Osteoblast (primary cell): ENCODE data around the gene SGCG. TPM values are rescaled to one million over a fixed set of nuclear protein-coding genes. Genes with fewer than 3 reads are reported as not detected.

Experiments used
- DNase-seq: peaks from one replicate; pipeline ENCODE4 v3.0.0; 2011; ENCODE audit warnings: low spot score, mixed read lengths; ENCODE audit not compliant: insufficient read length; ENCODE audit errors: missing footprints
- H2AFZ ChIP-seq: 2 replicates; pipeline ENCODE4 v1.6.0; 2011; ENCODE audit warnings: mild to moderate bottlenecking, low read length
- H3K27ac ChIP-seq: 2 replicates; pipeline ENCODE4 v1.5.1; 2011; ENCODE audit warnings: mild to moderate bottlenecking, low read depth, low read length, moderate library complexity
- H3K27me3 ChIP-seq: 2 replicates; pipeline ENCODE4 v1.6.0; 2012; ENCODE audit warnings: mild to moderate bottlenecking, control low read depth, inconsistent platforms, low read length, moderate library complexity; ENCODE audit not compliant: insufficient read depth
- H3K36me3 ChIP-seq: 2 replicates; pipeline ENCODE4 v1.5.1; 2011; ENCODE audit warnings: mild to moderate bottlenecking, low read length, control low read depth, moderate library complexity; ENCODE audit not compliant: insufficient read depth
- H3K4me1 ChIP-seq: 2 replicates; pipeline ENCODE4 v1.5.1; 2011; ENCODE audit warnings: mild to moderate bottlenecking, low read length, control low read depth, moderate library complexity; ENCODE audit not compliant: insufficient read depth
- H3K4me2 ChIP-seq: 2 replicates; pipeline ENCODE4 v1.6.0; 2011; ENCODE audit warnings: mild to moderate bottlenecking, low read length; ENCODE audit not compliant: insufficient read depth
- H3K4me3 ChIP-seq: fragments of 200-600 bp; sonication (generic); 3 replicates; pipeline ENCODE4 v1.5.1; 2012; ENCODE audit warnings: mild to moderate bottlenecking, low read length, inconsistent platforms; ENCODE audit not compliant: insufficient read depth
- H3K79me2 ChIP-seq: 2 replicates; pipeline ENCODE4 v1.6.0; 2012; ENCODE audit warnings: mild to moderate bottlenecking, low read length, control low read depth, inconsistent platforms; ENCODE audit not compliant: insufficient read depth
- H3K9me3 ChIP-seq: 2 replicates; pipeline ENCODE4 v1.5.1; 2011; ENCODE audit warnings: low read depth, low read length, control low read depth
- H4K20me1 ChIP-seq: 2 replicates; pipeline ENCODE4 v1.6.0; 2012; ENCODE audit warnings: mild to moderate bottlenecking, low read length, control low read depth; ENCODE audit not compliant: insufficient read depth
- total RNA-seq: library from RNA; depleted of rRNA; stranded (reverse); fragments of >200 nt; gene quantifications from 2 replicates; pipeline ENCODE4 v1.2.3, GENCODE V29; 2012
- TF ChIP-seq, protein P1 (sequence below): IDR thresholded peaks from 2 replicates; pipeline ENCODE4 v1.5.1; 2011; ENCODE audit warnings: mild to moderate bottlenecking, low read depth, low read length, moderate library complexity; ENCODE audit errors: extremely low read depth

The SGCG gene
- total RNA-seq, 1 donor: 1.4 TPM

DNA sequence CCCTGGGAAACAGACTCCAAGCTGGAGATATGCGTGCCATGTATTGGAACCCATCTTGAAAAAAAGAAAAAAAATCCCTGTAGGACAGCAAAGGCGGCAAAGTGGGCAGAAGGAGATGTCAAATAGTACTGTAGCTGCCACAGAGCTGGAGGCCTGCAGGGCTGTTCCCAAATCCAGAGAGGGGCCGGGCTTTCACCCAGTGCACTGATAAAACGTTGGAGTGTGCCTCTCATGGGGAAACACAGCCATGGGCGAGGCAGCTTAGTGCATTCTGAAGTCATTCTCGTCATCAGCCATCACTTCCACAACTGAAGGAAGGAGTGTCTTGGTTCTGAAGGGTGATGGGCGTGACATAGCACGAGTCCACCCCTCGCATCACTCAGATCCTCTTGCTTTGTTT, 4.8 kb downstream of the SGCG start:
- H4K20me1 ChIP-seq: no peaks in the 10 kb centered on the region
- H3K36me3 ChIP-seq: no peaks in the 10 kb centered on the region
- H3K79me2 ChIP-seq: no peaks in the 10 kb centered on the region
- DNase-seq: no peak
- H3K27ac ChIP-seq: no peak overlapping the region
- no peaks in the 10 kb centered on the region for H3K9me3 ChIP-seq
- H3K4me1 ChIP-seq: no peaks in the 10 kb centered on the region
- TF ChIP-seq, protein P1, sequence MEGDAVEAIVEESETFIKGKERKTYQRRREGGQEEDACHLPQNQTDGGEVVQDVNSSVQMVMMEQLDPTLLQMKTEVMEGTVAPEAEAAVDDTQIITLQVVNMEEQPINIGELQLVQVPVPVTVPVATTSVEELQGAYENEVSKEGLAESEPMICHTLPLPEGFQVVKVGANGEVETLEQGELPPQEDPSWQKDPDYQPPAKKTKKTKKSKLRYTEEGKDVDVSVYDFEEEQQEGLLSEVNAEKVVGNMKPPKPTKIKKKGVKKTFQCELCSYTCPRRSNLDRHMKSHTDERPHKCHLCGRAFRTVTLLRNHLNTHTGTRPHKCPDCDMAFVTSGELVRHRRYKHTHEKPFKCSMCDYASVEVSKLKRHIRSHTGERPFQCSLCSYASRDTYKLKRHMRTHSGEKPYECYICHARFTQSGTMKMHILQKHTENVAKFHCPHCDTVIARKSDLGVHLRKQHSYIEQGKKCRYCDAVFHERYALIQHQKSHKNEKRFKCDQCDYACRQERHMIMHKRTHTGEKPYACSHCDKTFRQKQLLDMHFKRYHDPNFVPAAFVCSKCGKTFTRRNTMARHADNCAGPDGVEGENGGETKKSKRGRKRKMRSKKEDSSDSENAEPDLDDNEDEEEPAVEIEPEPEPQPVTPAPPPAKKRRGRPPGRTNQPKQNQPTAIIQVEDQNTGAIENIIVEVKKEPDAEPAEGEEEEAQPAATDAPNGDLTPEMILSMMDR: no peak
- H3K4me2 ChIP-seq: no peak overlapping the region
- H3K27me3 ChIP-seq: no peaks in the 10 kb centered on the region
- H2AFZ ChIP-seq: no peak overlapping the region
- H3K4me3 ChIP-seq: no peak overlapping the region

DNA sequence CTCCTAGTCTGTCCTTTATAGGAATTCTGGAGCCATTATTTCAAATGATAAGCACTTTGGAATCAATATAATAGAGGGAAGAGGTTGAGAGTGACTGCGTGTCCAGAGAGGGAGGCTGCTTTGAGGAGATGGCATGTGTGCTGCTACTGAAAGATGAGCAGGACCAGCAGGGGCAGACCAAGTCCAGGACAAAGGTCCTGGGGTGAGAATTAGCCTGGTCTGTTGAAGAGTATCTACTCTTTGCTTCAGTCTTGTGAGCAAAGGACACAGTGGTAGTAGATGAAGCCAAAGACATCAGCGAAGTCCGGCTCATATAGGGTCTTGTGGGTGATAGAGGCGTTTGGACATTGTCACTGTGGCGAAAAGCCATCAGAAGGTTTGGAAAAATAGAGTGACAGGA, 21.1 kb downstream of the SGCG start:
- Histone ChIP-seq H3K4me2 (no peak overlapping the region), H3K4me1 (no peaks in the 10 kb centered on the region), H3K4me3 (no peak overlapping the region), H3K9me3 (no peaks in the 10 kb centered on the region), H3K27me3 (no peaks in the 10 kb centered on the region), H3K79me2 (no peaks in the 10 kb centered on the region), H2AFZ (no peak overlapping the region), H3K27ac (no peak overlapping the region), H3K36me3 (no peaks in the 10 kb centered on the region), H4K20me1 (no peaks in the 10 kb centered on the region)
- TF ChIP-seq, protein P1: no peak
- DNase-seq: no peak

DNA sequence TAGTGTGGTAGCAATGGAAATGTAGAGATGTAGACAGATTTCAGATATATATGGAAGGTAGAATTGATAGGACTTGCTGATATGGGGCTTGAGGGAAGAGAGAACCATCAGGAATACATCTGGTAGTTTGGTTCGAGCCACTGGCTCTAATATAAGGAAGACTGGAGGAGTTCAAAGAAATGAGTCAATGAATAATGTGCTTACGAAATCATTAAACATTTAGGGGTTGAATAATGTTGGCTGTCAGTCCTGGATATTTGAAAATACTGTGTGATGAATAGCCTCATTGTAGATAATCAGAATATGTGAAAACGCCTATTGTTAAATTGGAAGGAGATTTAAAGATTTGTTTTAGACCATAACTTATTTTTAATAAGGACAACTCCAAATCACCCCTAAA, 21.6 kb downstream of the SGCG start:
- DNase-seq: no peak
- H3K4me2 ChIP-seq: no peak overlapping the region

DNA sequence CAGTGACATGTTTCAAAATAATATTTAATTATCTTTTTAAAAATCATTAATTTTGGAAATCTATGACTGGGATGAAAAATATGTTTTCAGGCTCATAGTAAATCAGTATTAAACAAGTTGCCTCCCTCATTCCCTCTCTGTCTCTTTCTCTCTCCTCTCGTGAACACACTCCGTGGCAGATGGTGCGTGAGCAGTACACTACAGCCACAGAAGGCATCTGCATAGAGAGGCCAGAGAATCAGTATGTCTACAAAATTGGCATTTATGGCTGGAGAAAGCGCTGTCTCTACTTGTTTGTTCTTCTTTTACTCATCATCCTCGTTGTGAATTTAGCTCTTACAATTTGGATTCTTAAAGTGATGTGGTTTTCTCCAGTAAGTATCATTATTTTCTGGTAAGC, 22.7 kb downstream of the SGCG start:
- Histone ChIP-seq H3K9me3 (no peaks in the 10 kb centered on the region), H3K4me2 (no peak overlapping the region), H3K79me2 (no peaks in the 10 kb centered on the region), H4K20me1 (no peaks in the 10 kb centered on the region), H3K27ac (no peak overlapping the region), H3K4me3 (no peak overlapping the region), H3K4me1 (no peaks in the 10 kb centered on the region), H3K36me3 (no peaks in the 10 kb centered on the region), H2AFZ (no peak overlapping the region), H3K27me3 (no peaks in the 10 kb centered on the region)
- no peak for DNase-seq
- TF ChIP-seq, protein P1: no peak

More for the DNA sequence above, 21.6 kb downstream of the SGCG start:
- no peak overlapping the region for H3K4me3 ChIP-seq
- no peak overlapping the region for H2AFZ ChIP-seq
- no peaks in the 10 kb centered on the region for H3K27me3 ChIP-seq
- H3K27ac ChIP-seq: no peak overlapping the region
- no peaks in the 10 kb centered on the region for H3K4me1 ChIP-seq
- no peaks in the 10 kb centered on the region for H4K20me1 ChIP-seq
- no peaks in the 10 kb centered on the region for H3K79me2 ChIP-seq
- H3K9me3 ChIP-seq: no peaks in the 10 kb centered on the region
- TF ChIP-seq, protein P1: no peak
- H3K36me3 ChIP-seq: no peaks in the 10 kb centered on the region
